HepG2 (cell line): ENCODE measurements around the gene RFC1. TPM values are rescaled to one million over a fixed set of nuclear protein-coding genes. Genes with fewer than 3 reads are reported as not detected.

Source experiments
- AGO2 ChIP-seq: fragments of 200-400 bp; formaldehyde crosslinking; optimal IDR thresholded peaks from 2 replicates; pipeline ENCODE3; 2017; ENCODE audit warnings: mild to moderate bottlenecking, low read depth, low read length, moderate library complexity
- GATAD1 ChIP-seq: IDR thresholded peaks from 2 replicates; pipeline ENCODE4 v1.6.1; 2016; ENCODE audit warnings: missing genetic modification reagents, missing compliant biosample characterization
- MED1 ChIP-seq: sonication (generic); formaldehyde crosslinking; IDR thresholded peaks from 2 replicates; pipeline ENCODE4 v1.4.0; 2020; ENCODE audit warnings: missing genetic modification reagents
- MXD4 ChIP-seq: IDR thresholded peaks from 2 replicates; pipeline ENCODE4 v1.6.1; 2016; ENCODE audit warnings: mild to moderate bottlenecking, missing biosample characterization, missing genetic modification reagents
- PLRG1 ChIP-seq: fragments of 450-650 bp; conservative IDR thresholded peaks from 2 replicates; pipeline ENCODE4 v1.6.1; 2016
- PRPF4 ChIP-seq: fragments of 200-400 bp; formaldehyde crosslinking; IDR thresholded peaks from 2 replicates; pipeline ENCODE4 v1.6.1; 2016; ENCODE audit warnings: low read length, low read depth; ENCODE audit not compliant: poor library complexity, severe bottlenecking
- SRF ChIP-seq: IDR thresholded peaks from 2 replicates; pipeline ENCODE4 v1.6.1; 2011; ENCODE audit warnings: mild to moderate bottlenecking, low read depth, low read length, moderate library complexity
- TOE1 ChIP-seq: sonication (generic); formaldehyde crosslinking; IDR thresholded peaks from 2 replicates; pipeline ENCODE4 v1.4.0; 2020; ENCODE audit warnings: mild to moderate bottlenecking, missing genetic modification reagents
- ZC3H13 ChIP-seq: sonication (generic); formaldehyde crosslinking; IDR thresholded peaks from 2 replicates; pipeline ENCODE4 v1.8.1; 2023; ENCODE audit warnings: mild to moderate bottlenecking, missing genetic modification reagents, moderate library complexity
- ZNF256 ChIP-seq: sonication (generic); formaldehyde crosslinking; conservative IDR thresholded peaks from 2 replicates; pipeline ENCODE4 v1.4.0; 2020; ENCODE audit warnings: missing genetic modification reagents
- ZNF282 ChIP-seq: fragments of 450-650 bp; IDR thresholded peaks from 2 replicates; pipeline ENCODE4 v1.6.1; 2018; ENCODE audit not compliant: partially characterized antibody
- ZNF326 ChIP-seq: sonication (generic); formaldehyde crosslinking; IDR thresholded peaks from 2 replicates; pipeline ENCODE4 v1.4.0; 2020; ENCODE audit warnings: missing genetic modification reagents, borderline replicate concordance
- ZNF577 ChIP-seq: sonication (generic); formaldehyde crosslinking; IDR thresholded peaks from 2 replicates; pipeline ENCODE4 v1.4.0; 2020; ENCODE audit warnings: mild to moderate bottlenecking, low read depth, missing genetic modification reagents, borderline replicate concordance
- polyA plus RNA-seq, 8 experiments: library from polyadenylated mRNA; depleted of rRNA in 3 of 8; stranded (reverse) in 7 of 8; unstranded in 1 of 8; fragments of >200 nt; fragmentation: Illumina TruSeq in 4 of 8; extraction: Trizol in 4 of 8; gene quantifications; 2 replicates each; pipeline versions ENCODE4 v1.2.1 to v1.2.3, GENCODE V29; 2011 to 2016; ENCODE audit warnings: low read depth in 4 of 8, missing spikeins in 1 of 8, mixed read lengths in 1 of 8; ENCODE audit not compliant: insufficient read depth in 1 of 8
- total RNA-seq, 5 experiments: library from RNA; depleted of rRNA; stranded (reverse); fragments of >200 nt; fragmentation: Illumina TruSeq; extraction: Trizol; gene quantifications; 2 replicates each; pipeline ENCODE4 v1.2.3, GENCODE V29; 2016; ENCODE audit warnings: low read depth in 1 of 5
- TF ChIP-seq, protein P1 (sequence below): sonication (generic); formaldehyde crosslinking; IDR thresholded peaks from 2 replicates; pipeline ENCODE4 v1.9.0; 2021; ENCODE audit warnings: missing genetic modification reagents, borderline replicate concordance
- TF ChIP-seq, protein P2 (sequence below): sonication (generic); formaldehyde crosslinking; IDR thresholded peaks from 2 replicates; pipeline ENCODE4 v1.4.0; 2020; ENCODE audit warnings: missing genetic modification reagents
- TF ChIP-seq, protein P3 (sequence below): sonication (generic); formaldehyde crosslinking; IDR thresholded peaks from 2 replicates; pipeline ENCODE4 v1.5.0; 2020; ENCODE audit warnings: mild to moderate bottlenecking, missing genetic modification reagents, borderline replicate concordance

RFC1 gene
- total and polyA plus RNA-seq, 2 of the 13 experiments (the other 11 are each of a cell fraction or from before 2014, with no cell fraction given): 15.9 to 78.8 TPM

- TF ChIP-seq, protein P1, sequence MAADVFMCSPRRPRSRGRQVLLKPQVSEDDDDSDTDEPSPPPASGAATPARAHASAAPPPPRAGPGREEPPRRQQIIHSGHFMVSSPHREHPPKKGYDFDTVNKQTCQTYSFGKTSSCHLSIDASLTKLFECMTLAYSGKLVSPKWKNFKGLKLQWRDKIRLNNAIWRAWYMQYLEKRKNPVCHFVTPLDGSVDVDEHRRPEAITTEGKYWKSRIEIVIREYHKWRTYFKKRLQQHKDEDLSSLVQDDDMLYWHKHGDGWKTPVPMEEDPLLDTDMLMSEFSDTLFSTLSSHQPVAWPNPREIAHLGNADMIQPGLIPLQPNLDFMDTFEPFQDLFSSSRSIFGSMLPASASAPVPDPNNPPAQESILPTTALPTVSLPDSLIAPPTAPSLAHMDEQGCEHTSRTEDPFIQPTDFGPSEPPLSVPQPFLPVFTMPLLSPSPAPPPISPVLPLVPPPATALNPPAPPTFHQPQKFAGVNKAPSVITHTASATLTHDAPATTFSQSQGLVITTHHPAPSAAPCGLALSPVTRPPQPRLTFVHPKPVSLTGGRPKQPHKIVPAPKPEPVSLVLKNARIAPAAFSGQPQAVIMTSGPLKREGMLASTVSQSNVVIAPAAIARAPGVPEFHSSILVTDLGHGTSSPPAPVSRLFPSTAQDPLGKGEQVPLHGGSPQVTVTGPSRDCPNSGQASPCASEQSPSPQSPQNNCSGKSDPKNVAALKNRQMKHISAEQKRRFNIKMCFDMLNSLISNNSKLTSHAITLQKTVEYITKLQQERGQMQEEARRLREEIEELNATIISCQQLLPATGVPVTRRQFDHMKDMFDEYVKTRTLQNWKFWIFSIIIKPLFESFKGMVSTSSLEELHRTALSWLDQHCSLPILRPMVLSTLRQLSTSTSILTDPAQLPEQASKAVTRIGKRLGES (CRISPR knock-in tag): no peak
- no peak for TF ChIP-seq PLRG1
- TF ChIP-seq ZNF326: no peak
- TF ChIP-seq ZNF256 (CRISPR knock-in tag): no peak
- TF ChIP-seq ZC3H13 (CRISPR knock-in tag): no peak
- no peak for TF ChIP-seq TOE1
- TF ChIP-seq, protein P2, sequence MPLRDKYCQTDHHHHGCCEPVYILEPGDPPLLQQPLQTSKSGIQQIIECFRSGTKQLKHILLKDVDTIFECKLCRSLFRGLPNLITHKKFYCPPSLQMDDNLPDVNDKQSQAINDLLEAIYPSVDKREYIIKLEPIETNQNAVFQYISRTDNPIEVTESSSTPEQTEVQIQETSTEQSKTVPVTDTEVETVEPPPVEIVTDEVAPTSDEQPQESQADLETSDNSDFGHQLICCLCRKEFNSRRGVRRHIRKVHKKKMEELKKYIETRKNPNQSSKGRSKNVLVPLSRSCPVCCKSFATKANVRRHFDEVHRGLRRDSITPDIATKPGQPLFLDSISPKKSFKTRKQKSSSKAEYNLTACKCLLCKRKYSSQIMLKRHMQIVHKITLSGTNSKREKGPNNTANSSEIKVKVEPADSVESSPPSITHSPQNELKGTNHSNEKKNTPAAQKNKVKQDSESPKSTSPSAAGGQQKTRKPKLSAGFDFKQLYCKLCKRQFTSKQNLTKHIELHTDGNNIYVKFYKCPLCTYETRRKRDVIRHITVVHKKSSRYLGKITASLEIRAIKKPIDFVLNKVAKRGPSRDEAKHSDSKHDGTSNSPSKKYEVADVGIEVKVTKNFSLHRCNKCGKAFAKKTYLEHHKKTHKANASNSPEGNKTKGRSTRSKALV (CRISPR knock-in tag): no peak
- TF ChIP-seq MED1 (CRISPR knock-in tag): peak; percentile 83
- no peak for TF ChIP-seq GATAD1 (CRISPR knock-in tag)
- TF ChIP-seq ZNF282: no peak
- no peak for TF ChIP-seq AGO2
- TF ChIP-seq SRF: no peak
- 0 out of 2 replicates have a peak, but pooled peaks have one; percentile 39 for TF ChIP-seq MXD4 (CRISPR knock-in tag)
- no peak for TF ChIP-seq ZNF577 (CRISPR knock-in tag)
- TF ChIP-seq, protein P3, sequence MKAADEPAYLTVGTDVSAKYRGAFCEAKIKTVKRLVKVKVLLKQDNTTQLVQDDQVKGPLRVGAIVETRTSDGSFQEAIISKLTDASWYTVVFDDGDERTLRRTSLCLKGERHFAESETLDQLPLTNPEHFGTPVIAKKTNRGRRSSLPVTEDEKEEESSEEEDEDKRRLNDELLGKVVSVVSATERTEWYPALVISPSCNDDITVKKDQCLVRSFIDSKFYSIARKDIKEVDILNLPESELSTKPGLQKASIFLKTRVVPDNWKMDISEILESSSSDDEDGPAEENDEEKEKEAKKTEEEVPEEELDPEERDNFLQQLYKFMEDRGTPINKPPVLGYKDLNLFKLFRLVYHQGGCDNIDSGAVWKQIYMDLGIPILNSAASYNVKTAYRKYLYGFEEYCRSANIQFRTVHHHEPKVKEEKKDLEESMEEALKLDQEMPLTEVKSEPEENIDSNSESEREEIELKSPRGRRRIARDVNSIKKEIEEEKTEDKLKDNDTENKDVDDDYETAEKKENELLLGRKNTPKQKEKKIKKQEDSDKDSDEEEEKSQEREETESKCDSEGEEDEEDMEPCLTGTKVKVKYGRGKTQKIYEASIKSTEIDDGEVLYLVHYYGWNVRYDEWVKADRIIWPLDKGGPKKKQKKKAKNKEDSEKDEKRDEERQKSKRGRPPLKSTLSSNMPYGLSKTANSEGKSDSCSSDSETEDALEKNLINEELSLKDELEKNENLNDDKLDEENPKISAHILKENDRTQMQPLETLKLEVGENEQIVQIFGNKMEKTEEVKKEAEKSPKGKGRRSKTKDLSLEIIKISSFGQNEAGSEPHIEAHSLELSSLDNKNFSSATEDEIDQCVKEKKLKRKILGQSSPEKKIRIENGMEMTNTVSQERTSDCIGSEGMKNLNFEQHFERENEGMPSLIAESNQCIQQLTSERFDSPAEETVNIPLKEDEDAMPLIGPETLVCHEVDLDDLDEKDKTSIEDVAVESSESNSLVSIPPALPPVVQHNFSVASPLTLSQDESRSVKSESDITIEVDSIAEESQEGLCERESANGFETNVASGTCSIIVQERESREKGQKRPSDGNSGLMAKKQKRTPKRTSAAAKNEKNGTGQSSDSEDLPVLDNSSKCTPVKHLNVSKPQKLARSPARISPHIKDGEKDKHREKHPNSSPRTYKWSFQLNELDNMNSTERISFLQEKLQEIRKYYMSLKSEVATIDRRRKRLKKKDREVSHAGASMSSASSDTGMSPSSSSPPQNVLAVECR: peak; percentile 49; the same call in 1 of the 2 replicates
- no peak for TF ChIP-seq PRPF4
Measured at GRCh38 chr4:39341075-39341725, 25.0 kb downstream of the RFC1 start (continued).
